ENCODE data around the gene TMEM245. TPM values are rescaled to one million over a fixed set of nuclear protein-coding genes. Genes with fewer than 3 reads are reported as not detected.
A peak's percentile ranks its signal among the peaks of the same experiment; 100 is the strongest.

The TMEM245 gene
- total and polyA plus RNA-seq, 2 of the 13 experiments (the other 11 are each of a cell fraction or from before 2014, with no cell fraction given), result 53.5 to 55.4 TPM

DNA sequence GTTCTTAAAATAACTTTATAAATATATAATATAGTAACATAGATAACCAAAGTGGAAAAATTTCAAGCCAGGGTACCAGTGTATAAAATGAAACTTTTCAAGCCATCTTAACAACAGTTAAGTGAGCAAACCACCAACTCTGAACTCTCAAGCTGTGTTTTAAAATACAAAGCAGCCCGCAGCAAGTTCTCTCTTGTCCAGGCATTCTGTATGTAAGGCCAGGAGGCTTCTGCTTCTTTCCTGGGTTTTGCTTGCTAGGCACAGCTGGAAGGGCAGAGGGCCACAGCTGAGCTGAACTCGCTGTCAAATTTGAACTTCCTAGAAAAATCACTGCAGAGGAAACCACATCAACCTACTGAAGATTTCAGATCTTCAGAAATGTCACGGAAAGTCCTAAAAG lies 99.6 kb downstream of the TMEM245 start (continued):
- TF ChIP-seq, protein P1, sequence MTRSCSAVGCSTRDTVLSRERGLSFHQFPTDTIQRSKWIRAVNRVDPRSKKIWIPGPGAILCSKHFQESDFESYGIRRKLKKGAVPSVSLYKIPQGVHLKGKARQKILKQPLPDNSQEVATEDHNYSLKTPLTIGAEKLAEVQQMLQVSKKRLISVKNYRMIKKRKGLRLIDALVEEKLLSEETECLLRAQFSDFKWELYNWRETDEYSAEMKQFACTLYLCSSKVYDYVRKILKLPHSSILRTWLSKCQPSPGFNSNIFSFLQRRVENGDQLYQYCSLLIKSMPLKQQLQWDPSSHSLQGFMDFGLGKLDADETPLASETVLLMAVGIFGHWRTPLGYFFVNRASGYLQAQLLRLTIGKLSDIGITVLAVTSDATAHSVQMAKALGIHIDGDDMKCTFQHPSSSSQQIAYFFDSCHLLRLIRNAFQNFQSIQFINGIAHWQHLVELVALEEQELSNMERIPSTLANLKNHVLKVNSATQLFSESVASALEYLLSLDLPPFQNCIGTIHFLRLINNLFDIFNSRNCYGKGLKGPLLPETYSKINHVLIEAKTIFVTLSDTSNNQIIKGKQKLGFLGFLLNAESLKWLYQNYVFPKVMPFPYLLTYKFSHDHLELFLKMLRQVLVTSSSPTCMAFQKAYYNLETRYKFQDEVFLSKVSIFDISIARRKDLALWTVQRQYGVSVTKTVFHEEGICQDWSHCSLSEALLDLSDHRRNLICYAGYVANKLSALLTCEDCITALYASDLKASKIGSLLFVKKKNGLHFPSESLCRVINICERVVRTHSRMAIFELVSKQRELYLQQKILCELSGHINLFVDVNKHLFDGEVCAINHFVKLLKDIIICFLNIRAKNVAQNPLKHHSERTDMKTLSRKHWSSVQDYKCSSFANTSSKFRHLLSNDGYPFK (CRISPR knock-in tag; IDR thresholded peaks at IDR 0.05; ENCODE audit: borderline replicate concordance), result no peak
- no peak for TF ChIP-seq ETV5 (CRISPR knock-in tag; IDR thresholded peaks at IDR 0.05; ENCODE audit: borderline replicate concordance)

DNA sequence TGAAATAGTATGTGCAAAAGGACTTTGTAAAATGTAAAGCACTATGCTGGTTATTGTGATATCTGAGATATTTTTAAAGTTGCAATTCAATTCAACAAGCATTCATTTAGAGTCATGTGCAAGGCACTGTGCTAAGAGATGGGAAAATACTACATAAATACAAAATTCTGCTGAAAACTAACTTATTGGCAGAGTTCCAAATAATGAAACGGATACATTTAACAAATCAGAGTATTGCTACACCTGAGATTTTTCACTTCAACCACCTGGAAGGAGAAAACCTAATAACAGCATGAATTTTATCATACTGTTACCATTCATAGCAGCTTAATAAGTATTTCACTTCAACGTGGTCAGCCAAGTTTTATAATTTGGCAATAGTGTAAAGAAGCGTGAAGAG lies 100.3 kb downstream of the TMEM245 start:
- H4K20me1 ChIP-seq (ENCODE audit: insufficient read depth, low read length), result no peaks in the 10 kb centered on the region
- H3K27ac ChIP-seq (ENCODE audit: extremely low read length, insufficient read depth, low read length), result no peak overlapping the region
- H3K4me1 ChIP-seq (ENCODE audit: insufficient read depth, low read length), result peaks cover 41% of the 10 kb centered on the region
- peaks cover 5% of the 10 kb centered on the region for H3K79me2 ChIP-seq (ENCODE audit: insufficient read depth, low read length)
- no peaks in the 10 kb centered on the region for H3K27me3 ChIP-seq (ENCODE audit: control insufficient read depth in 1 of 2, insufficient read depth in 2 of 2, low read length in 2 of 2)
- FAIRE-seq (no peak), ATAC-seq (no peak), DNase-seq (ENCODE audit: low spot score) (no peak)
- in situ Hi-C loops (cut with HindIII; ENCODE audit: extremely low pct_ligation_motif_present, low pct_unique_long_range_greater_than_20kb) (no loop called here), intact Hi-C loops (cut with micrococcal nuclease; ENCODE audit: unreplicated experiment) (no loop called here)
- ChIA-PET CTCF (ENCODE audit: low intra/inter-chr PET ratio, low total read pairs) (no interaction called here), POLR2A (no interaction called here)
- H3K36me3 ChIP-seq (replicated peaks in 1 of 2; ENCODE audit: control insufficient read depth in 1 of 2, insufficient read depth in 2 of 2, low read length in 2 of 2), result peaks cover 11 to 21% of the 10 kb centered on the region in 2 experiments
- BruUV-seq (replicated peaks), result TSS peak; percentile 24
- H3K4me3 ChIP-seq (replicated peaks in 1 of 3; ENCODE audit: insufficient read depth in 1 of 3, low read depth in 2 of 3, low read length in 3 of 3), result no peak overlapping the region
- WGBS (ENCODE audit: low lambda C conversion rate), result 97% methylated on average over 3 of the region's 3 CpGs
- no peak overlapping the region for H2AFZ ChIP-seq (ENCODE audit: low read length)
- TF ChIP-seq ZSCAN31 (CRISPR knock-in tag; IDR thresholded peaks at IDR 0.05; ENCODE audit: low read depth) (no peak), ZNF616 (CRISPR knock-in tag; IDR thresholded peaks at IDR 0.05; ENCODE audit: low read depth) (no peak), JUND (CRISPR knock-in tag; IDR thresholded peaks at IDR 0.05) (no peak), ZNF354B (CRISPR knock-in tag; IDR thresholded peaks at IDR 0.05) (no peak)
- TF ChIP-seq, protein P2, sequence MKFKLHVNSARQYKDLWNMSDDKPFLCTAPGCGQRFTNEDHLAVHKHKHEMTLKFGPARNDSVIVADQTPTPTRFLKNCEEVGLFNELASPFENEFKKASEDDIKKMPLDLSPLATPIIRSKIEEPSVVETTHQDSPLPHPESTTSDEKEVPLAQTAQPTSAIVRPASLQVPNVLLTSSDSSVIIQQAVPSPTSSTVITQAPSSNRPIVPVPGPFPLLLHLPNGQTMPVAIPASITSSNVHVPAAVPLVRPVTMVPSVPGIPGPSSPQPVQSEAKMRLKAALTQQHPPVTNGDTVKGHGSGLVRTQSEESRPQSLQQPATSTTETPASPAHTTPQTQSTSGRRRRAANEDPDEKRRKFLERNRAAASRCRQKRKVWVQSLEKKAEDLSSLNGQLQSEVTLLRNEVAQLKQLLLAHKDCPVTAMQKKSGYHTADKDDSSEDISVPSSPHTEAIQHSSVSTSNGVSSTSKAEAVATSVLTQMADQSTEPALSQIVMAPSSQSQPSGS (CRISPR knock-in tag; IDR thresholded peaks at IDR 0.05), result no peak
- TF ChIP-seq, protein P3, sequence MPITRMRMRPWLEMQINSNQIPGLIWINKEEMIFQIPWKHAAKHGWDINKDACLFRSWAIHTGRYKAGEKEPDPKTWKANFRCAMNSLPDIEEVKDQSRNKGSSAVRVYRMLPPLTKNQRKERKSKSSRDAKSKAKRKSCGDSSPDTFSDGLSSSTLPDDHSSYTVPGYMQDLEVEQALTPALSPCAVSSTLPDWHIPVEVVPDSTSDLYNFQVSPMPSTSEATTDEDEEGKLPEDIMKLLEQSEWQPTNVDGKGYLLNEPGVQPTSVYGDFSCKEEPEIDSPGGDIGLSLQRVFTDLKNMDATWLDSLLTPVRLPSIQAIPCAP (CRISPR knock-in tag; IDR thresholded peaks at IDR 0.05; ENCODE audit: low read depth), result no peak
- H3K4me2 ChIP-seq (ENCODE audit: low read depth, low read length), result no peak overlapping the region
- no peaks in the 10 kb centered on the region for H3K9me3 ChIP-seq (ENCODE audit: low read length)
- no peak overlapping the region for H3K9ac ChIP-seq (ENCODE audit: insufficient read depth, low read depth, low read length)

All from HepG2 (cell line).